Panc1 (cell line): ENCODE measurements around the gene RUNX1.

Source experiments
- CTCF ChIP-seq: fragments of 450-650 bp; IDR thresholded peaks from 2 replicates; pipeline ENCODE4 v1.5.1; 2017; ENCODE audit warnings: mild to moderate bottlenecking
- POLR2AphosphoS5 ChIP-seq: IDR thresholded peaks from 2 replicates; pipeline ENCODE4 v1.6.1; 2012; ENCODE audit warnings: mild to moderate bottlenecking, low read depth, low read length, moderate library complexity
- REST ChIP-seq, 2 experiments: IDR thresholded peaks; 2 replicates each; pipeline ENCODE4 v1.6.1; 2011 to 2012; ENCODE audit warnings: low read depth in 2 of 2, control low read depth in 1 of 2, low read length in 1 of 2, mild to moderate bottlenecking in 1 of 2, moderate library complexity in 1 of 2; ENCODE audit not compliant: insufficient read depth in 1 of 2
- TCF7L2 ChIP-seq: IDR thresholded peaks from 2 replicates; pipeline ENCODE4 v1.6.1; 2011; ENCODE audit warnings: mild to moderate bottlenecking, low read depth, low read length, inconsistent platforms

GRCh38 chr21:34788879-34789278 is 260.2 kb downstream of the RUNX1 start:
- TF ChIP-seq CTCF (no peak), POLR2AphosphoS5 (no peak), REST (IDR thresholded peaks at IDR 0.05; ENCODE audit: insufficient read depth in 1 of 2, low read depth in 2 of 2, low read length in 1 of 2) (no peak), TCF7L2 (no peak)
